GOT3 (cell line): Measurements from ENCODE around the gene CENPW.

Experiments used
- DNase-seq: peaks from one replicate; lab custom pipeline; 2025; ENCODE audit warnings: mixed read lengths; lab: John Stamatoyannopoulos, UW

The CENPW gene

GRCh38 chr6:126339796-126340609 lies at the start of gene CENPW:
Gene CENPW (plus strand): TSS chr6:126340115. CDS start chr6:126340274, 159 bp downstream.
- DNase-seq = peak; percentile 75

DNA sequence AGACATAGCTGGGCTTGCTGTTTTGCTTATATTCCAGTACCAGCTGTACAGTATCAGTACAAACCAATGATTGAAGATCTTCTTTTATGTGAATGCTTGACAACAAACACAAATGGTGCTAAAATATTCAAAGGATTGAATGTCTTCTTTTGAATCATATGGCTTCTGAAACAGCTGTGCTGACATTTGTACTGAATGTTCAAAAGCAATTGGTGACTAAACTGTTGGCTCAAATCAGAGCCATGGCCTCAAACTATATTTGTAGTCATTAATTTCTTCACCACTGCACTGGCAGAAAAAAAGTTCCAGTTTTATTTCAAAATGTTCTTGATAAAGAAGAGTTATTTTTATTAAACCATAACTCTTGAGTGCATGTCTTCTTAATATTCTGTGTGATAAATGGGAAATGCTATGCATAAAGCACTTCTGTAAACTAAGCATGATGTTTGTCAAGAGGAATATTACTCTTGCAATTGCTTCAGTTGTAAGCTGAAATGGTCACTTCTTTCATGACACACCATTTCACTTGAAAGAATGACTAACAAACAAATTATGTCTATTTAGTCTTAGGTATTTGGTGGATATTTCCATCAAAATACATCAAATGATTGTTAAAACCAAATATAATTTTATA lies 45.9 kb upstream of the CENPW start:
- DNase-seq = no peak

- no peak for DNase-seq
Observed at GRCh38 chr6:126300126-126300525, 39.8 kb upstream of the CENPW start.

DNA sequence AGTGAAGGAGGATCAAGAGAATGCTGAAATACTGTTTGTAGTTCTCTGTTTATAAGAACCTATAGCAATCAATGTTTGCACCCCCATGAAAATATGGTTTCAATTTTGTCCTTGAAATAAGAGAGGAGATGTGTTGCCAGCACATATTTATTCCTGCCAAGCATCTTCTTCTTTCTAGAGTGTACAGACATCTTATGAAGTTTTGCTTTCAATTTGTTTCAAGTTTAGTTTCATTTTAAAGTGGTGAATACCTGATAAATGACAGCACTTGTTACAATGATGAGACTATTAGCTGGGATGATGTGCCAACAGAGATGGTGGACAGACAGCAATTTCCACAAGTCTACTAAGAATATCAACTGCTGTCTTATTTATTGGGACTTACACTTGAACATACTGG lies 39.2 kb upstream of the CENPW start:
- DNase-seq = no peak

- no peak for DNase-seq
Observed at GRCh38 chr6:126302191-126302590, 37.7 kb upstream of the CENPW start.

DNA sequence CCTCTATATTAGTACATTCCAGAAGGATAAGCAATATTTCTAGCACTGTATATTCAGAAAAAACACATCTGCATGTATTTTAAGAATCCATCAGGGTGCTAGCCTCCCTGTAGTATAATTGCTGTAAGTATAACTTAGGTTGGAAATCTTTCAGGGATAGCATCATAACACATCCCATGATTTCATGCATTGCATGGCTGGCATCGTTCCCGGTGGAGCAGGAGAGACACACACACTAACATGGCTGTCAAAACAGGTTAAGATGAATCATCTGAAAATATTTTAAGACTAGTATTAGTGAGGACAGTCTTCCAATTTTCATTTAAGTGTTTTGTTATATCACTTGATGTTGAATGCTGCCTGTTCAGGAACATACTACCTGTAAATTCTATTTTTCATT lies 32.1 kb upstream of the CENPW start:
- DNase-seq = no peak

GRCh38 chr6:126308362-126308761 lies 31.6 kb upstream of the CENPW start:
- DNase-seq = no peak

DNA sequence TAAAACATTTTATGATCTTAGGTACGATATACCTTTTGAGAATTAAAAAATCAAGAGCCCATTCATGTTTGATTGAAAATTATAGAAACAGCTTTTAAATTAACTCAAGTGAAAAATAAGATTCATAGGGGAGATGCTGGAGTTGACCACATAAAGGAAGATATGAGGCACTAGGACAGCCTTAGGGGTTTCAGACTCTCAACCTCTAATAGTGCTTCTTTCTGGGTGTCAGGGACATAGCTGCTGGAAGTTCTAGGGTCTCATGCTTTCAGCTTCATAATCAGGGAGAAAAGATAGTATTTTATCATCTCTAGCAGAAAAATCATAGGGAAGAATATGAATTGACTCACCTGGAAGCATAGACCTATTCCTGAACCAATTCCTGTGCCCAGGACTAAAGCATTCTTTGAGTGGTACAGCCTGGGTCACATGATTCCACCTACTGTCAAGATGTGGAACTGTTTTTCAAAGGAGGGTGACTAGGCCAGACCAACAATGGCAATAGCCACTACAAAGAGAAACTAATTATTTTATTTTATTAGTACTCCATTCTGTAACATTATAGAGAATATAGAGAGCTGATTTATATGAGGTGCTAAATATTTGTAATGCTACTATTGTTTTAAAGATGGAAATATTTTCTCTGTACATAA lies 27.8 kb upstream of the CENPW start:
- DNase-seq = no peak

DNA sequence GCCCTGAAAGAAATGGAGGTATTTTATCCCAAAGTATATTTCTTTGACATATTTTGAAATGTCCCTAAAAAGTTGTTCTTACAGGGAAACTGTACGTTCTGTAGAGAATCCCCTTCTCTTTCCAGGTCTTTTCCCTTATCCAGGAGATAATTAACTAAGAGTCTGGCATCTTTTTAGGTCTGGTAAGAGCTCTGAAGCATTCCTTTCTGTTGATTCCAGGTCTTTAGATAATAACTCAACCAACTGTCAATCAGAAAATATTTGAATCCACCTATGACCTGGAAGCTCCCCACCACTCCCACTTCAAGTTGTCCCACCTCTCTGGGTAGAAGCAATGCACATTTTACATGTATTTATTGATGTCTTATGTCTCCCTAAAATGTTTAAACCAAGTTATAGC lies 26.0 kb upstream of the CENPW start:
- DNase-seq = no peak

GRCh38 chr6:126318797-126319196 lies 21.1 kb upstream of the CENPW start:
- no peak for DNase-seq

DNA sequence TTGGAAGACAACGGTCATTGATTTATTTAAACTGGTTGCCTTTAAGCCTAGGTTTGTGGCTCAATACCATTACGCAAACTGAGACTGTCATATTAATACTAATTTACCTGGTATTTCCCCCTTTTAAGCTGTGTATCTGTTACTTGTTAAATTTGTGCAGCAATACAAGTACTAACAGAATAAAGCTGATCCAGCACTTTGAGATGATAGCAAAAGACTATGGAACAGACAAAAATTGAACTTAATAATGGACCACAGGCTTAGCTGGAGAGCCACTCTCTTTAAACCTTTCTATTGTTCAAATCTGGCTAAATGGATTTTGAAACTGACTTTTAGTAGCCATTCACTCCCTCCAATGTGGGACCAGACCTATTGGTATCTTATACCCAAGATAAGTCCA lies 6.2 kb upstream of the CENPW start:
- no peak for DNase-seq

DNA sequence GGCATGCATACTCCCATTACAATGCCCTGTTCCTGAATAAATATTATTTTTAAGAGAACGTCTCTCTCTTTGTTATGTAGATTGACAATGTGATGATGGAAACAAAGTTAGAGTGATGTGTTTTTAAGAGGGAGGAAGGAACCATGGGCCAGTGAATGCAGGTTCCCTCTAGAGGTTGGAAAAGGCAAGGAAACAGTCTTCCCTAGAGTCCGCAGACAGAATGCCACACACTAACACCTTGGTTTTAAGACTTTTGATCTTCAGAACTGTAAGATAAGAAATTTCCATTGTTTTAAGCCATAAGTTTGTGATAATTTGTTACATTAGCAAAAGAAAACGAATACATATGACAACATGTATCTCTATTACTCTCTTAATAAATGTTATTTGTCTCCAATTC lies 4.7 kb upstream of the CENPW start:
- no peak for DNase-seq

DNA sequence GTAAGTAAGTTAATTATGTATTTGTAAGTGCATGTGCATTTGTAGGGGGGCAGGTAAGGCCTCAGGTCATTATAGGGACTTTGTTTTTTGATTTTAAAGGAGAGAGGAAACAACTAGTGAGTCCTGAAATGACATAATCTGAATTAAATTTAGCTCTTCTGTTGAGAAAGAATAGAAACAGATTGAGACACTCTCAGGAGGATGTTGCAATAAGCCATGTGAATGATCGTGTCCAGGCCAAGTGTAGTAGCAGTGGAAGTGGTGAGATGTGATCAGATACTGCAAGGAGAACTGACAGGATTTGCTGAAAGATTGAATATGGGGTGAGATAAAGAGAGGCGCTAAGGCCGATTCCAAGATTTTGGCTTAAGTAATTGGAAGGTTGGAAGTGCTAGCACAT lies 2.6 kb upstream of the CENPW start:
- DNase-seq = no peak

DNA sequence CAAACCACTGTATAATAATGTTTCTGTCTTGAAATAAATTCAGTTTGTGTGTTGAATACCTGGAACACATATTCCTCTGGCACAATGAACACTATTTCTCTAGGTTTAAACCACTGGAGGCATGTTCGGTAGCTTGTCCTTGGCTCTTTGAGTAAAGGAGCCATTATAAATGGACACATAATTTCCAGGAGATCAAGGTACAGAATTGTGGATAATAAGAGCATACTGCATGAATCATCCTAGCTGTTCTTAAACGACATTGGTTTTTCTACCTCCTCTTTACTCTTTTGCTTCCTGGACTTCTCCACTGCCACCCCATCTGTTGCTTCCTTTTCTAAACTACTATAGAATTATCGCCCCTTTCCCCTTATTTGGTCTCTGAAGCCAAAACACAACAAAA lies 1.2 kb downstream of the CENPW start:
- DNase-seq = no peak

DNA sequence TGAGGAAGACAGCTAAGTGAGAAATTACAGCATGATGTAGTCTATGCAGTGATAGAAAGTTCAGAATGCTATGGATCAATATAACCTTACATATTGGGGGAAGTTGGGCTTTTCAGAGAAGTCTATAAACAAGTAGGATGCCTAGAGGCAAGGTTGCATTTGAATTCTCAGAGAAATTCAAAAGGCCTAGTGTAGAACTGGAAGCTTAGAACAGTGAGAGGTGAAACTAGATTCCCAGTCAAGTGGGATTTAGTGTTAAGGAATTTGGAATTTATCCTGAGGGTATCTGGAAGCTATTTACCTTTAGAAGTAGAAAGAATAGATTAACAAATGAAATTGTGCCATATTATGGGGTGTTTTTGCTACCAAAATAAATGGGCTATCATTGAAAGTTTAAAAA lies 4.3 kb downstream of the CENPW start:
- no peak for DNase-seq

DNA sequence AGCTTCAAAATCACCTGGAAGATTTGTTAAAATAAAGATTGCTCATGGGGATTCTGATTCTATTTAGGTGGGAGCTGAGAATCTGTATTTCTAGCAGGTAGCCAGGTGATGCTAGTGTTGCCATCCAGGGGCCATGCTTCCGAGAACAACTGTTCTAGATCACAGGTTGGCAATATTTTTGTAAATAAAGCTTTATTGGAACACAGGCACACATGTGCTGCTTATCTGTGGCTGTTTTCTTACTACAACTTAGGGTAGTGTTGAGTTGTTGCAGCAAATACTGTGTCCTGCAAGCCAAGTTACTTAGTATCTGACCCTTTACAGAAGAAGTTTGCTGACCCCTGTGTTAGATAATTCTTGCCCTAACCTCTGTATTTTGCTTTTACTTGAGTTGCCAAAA lies 12.0 kb downstream of the CENPW start:
- no peak for DNase-seq

DNA sequence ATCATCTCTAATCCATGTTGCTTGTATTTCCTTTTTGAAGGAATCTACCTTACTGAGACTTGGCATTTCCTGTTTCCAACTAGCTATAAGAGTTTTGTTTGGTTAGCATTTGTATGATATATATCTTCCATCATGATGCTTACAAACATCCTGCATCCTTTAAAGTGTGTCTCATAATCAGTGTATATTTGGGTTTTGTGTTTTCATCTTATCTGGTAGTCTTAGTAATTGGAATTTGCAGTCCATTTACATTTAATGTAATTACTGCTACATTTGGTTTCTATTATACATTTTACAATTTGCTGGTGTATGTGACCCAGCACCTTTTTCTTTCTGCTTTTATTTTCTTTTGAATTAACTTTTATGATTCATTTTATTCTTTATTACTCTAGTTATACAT lies 12.6 kb downstream of the CENPW start:
- DNase-seq = no peak

- no peak for DNase-seq
Observed at GRCh38 chr6:126356526-126356925, 16.6 kb downstream of the CENPW start.

DNA sequence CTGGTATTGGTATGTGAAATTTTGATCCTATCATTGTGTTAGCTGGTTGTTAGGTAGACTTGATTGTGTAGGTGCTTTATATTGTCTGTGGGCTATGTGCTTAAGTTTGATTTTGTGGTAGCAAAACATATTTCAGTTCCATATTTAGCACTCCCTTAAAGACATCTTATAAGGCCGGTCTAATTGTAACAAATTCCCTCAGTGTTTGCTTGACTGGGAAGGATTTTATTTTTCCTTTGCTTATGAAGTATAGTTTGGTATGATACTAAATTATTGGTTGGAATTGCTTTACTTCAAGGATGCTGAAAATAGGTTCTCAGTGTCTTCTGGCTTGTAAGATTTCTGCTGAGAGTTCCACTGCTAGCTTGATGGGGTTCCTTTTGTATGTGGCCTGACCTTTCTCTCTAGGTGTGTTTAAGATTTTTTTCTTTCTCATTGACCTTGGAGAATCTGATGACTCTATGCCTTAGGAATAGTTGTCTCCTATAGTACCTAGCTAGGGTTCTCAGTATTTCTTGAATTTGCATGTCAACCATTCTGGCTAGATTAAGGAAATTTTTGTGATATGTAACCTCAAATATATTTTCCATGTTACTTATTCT lies 20.1 kb downstream of the CENPW start:
- no peak for DNase-seq

GRCh38 chr6:126361832-126362440 lies 22.0 kb downstream of the CENPW start:
- no peak for DNase-seq

GRCh38 chr6:126367849-126368248 lies 27.9 kb downstream of the CENPW start:
- no peak for DNase-seq

GRCh38 chr6:126372626-126373025 lies 32.7 kb downstream of the CENPW start:
- no peak for DNase-seq
